Gastrocnemius medialis (tissue), 4 donors: ENCODE measurements around the gene KLHL29.

Experiments used
- CTCF ChIP-seq, 5 experiments: fragments of 450-650 bp in 3 of 5; fragments of 200-600 bp in 2 of 5; sonication (generic) in 2 of 5; IDR thresholded peaks in 4 of 5; conservative IDR thresholded peaks in 1 of 5; 1 replicate in 4 of 5; 2 replicates in 1 of 5; pipeline ENCODE4 v1.5.1; 2016 to 2019; ENCODE audit warnings: antibody characterized with exemption in 5 of 5, mild to moderate bottlenecking in 3 of 5, moderate library complexity in 3 of 5
- POLR2A ChIP-seq, 2 donors: fragments of 450-650 bp; IDR thresholded peaks; one replicate each; pipeline ENCODE4 v1.6.1; 2017; ENCODE audit warnings: antibody characterized with exemption in 2 of 2, mild to moderate bottlenecking in 2 of 2, moderate library complexity in 2 of 2

GRCh38 chr2:23603581-23603980 is 218.6 kb downstream of the KLHL29 start:
- no peak for TF ChIP-seq CTCF (IDR thresholded peaks at IDR 0.05 in 4 of 5, conservative IDR thresholded peaks at IDR 0.05 in 1 of 5)
- no peak for TF ChIP-seq POLR2A (IDR thresholded peaks at IDR 0.05)
